ENCODE data around the gene SEL1L3.

Gene SEL1L3

DNA sequence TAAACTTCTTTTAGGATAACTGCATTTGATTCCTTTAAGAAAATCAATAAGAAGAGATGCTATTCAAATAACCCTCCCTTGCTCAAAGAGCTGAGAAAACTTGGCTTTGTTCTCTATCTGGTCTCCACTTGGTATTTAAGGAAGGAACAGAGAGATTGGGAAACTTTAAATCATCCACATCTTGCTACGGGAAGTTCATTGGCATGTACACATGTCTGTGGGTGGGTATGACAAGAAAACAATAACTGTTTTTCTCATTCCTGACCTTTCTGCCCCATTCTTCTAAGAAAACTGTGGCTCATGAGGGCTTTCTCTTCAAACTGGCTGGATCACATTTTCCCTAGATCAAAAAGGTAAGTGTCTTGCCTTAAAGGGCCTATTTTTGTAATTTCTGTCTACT, 6.0 kb downstream of the SEL1L3 start:
- no peaks in the 10 kb centered on the region for H3K27me3 Mint-ChIP-seq (ENCODE audit: low read depth)
- H3K27ac Mint-ChIP-seq: no peak overlapping the region
- no peak overlapping the region for H3K4me3 Mint-ChIP-seq
- peaks cover 71% of the 10 kb centered on the region for H3K4me1 Mint-ChIP-seq (ENCODE audit: low read depth)
- peaks cover 14% of the 10 kb centered on the region for H3K36me3 Mint-ChIP-seq (ENCODE audit: low read depth)
- no peaks in the 10 kb centered on the region for H3K9me3 Mint-ChIP-seq
- no peak for DNase-seq (ENCODE audit: low spot score)

DNA sequence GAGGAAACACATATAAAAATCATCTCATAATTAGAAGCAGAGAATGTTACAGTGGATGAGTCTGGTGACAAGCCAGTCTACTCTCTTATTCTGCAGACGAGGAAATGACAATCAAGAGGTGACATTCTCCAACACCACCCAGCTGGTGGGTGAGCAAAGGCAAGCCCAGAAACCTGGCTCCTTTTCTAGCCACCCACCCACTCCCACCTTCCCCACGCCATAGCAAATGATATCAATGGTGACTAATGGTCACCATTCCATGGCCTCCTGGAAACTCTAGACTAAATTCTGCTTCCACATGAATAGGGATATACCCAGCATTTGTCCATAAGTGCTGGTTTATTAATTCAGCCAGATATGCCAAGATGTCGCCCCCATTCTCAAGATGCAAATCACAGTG, 10.7 kb downstream of the SEL1L3 start:
- no peak for DNase-seq (ENCODE audit: low spot score)
- no peaks in the 10 kb centered on the region for H3K27me3 Mint-ChIP-seq (ENCODE audit: low read depth)
- H3K36me3 Mint-ChIP-seq (ENCODE audit: low read depth): peaks cover 21% of the 10 kb centered on the region
- peaks cover 57% of the 10 kb centered on the region for H3K4me1 Mint-ChIP-seq (ENCODE audit: low read depth)
- peak overlapping the region; percentile 9 for H3K27ac Mint-ChIP-seq
- H3K4me3 Mint-ChIP-seq: no peak overlapping the region
- no peaks in the 10 kb centered on the region for H3K9me3 Mint-ChIP-seq

DNA sequence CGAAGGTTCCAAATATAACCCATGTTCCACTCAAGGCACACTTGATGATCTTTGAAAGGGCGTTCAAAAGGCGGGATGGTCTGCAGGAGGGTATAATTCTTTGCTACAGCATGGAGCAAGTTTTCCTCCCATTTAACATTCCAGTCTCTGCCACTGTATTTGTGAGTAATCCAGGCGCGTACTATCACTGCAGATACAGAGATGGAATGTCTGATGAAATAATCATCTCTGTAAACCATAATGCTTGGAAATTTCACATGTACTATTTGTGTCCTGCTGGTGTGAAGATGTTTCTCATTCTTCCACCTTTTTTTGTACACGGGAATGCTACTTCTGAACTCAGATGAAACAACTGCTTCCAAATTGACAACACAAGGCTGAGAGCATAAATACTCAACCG, 15.5 kb downstream of the SEL1L3 start:
- H3K4me3 Mint-ChIP-seq: no peak overlapping the region
- H3K27ac Mint-ChIP-seq: no peak overlapping the region
- H3K27me3 Mint-ChIP-seq (ENCODE audit: low read depth): no peaks in the 10 kb centered on the region
- DNase-seq (ENCODE audit: low spot score): no peak
- peaks cover 62% of the 10 kb centered on the region for H3K4me1 Mint-ChIP-seq (ENCODE audit: low read depth)
- H3K9me3 Mint-ChIP-seq: no peaks in the 10 kb centered on the region
- peaks cover 43% of the 10 kb centered on the region for H3K36me3 Mint-ChIP-seq (ENCODE audit: low read depth)

DNA sequence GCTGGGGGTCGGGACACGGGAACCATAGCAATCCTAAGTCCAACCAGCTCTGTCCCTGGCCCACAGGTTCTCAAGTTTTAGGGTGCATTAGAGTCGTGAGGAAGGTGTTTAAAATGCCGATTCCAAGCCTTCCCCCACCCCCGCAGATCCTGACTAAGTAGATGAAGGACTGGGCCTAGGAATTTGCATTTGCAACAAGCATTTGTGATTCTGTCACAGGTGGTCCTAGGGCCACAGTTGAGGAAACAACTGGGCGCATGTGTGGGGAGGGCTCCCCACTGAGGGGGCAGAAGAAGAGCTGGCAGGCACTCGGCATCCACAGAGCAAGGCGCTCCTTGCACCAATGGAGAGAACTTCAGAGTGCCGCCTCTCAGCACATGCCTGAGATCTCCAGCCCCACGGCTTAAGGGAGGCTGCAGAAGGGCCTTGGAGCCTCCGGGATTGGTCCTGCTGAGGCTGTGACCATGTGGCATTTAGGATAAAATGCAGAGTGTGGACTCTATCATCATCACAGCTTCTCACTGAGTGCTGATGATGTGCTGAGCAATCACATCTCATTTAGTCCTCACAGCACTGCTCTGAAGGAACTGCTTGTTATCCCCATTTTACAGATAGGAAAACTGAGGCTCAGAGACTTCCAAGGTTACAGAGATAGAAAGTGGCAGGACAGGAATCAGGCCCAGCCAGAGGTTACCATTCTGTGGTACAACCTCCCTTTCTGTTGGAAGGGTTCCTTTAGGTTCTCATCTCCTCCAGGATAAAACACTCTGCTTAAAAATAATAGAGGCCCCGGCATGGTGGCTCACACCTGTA, 16.7 kb downstream of the SEL1L3 start:
- no peak overlapping the region for H3K27ac Mint-ChIP-seq

DNA sequence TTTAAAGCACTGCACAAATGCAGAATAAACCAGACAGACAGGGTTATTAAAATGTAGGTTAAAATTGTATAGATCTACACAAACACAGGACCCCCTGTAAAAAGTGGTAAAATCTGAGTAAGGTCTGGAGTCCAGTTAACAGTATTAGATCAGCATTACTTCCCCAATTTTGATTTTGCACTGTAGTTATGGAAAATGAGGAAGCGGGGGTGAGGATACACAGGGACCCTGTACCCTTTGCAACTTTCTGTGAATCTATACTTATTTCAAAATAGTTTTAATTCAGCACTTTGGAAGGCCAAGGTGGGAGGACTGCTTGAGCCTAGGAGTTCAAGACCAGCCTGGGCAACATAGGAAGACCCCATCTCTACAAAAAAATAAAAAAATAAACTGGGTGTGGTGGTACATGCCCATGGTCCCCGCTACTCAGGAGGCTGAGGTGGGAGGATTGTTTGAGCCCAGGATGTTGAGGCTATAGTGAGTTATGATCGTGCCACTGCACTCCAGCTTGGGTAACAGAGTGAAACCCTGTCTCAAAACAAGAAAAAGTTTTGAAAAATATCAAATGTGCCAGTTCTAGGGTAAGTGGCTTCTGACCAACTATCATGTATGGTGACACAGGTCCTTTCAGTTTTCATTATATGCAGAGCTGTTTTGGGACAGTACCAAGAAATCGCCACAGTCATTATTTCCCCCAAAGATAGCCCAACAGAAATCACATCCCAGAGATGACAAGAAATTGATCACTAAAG, 17.7 kb downstream of the SEL1L3 start:
- Mint-ChIP-seq H3K4me3 (no peak overlapping the region), H3K9me3 (no peaks in the 10 kb centered on the region), H3K27ac (no peak overlapping the region), H3K4me1 (ENCODE audit: low read depth) (peaks cover 56% of the 10 kb centered on the region), H3K27me3 (ENCODE audit: low read depth) (no peaks in the 10 kb centered on the region), H3K36me3 (ENCODE audit: low read depth) (peaks cover 42% of the 10 kb centered on the region)
- DNase-seq (ENCODE audit: low spot score): no peak

More for the DNA sequence above, 16.7 kb downstream of the SEL1L3 start:
- Mint-ChIP-seq H3K36me3 (ENCODE audit: low read depth) (peaks cover 38% of the 10 kb centered on the region), H3K9me3 (no peaks in the 10 kb centered on the region), H3K4me1 (ENCODE audit: low read depth) (peaks cover 61% of the 10 kb centered on the region), H3K4me3 (no peak overlapping the region), H3K27me3 (ENCODE audit: low read depth) (no peaks in the 10 kb centered on the region)
- DNase-seq (ENCODE audit: low spot score): no peak

DNA sequence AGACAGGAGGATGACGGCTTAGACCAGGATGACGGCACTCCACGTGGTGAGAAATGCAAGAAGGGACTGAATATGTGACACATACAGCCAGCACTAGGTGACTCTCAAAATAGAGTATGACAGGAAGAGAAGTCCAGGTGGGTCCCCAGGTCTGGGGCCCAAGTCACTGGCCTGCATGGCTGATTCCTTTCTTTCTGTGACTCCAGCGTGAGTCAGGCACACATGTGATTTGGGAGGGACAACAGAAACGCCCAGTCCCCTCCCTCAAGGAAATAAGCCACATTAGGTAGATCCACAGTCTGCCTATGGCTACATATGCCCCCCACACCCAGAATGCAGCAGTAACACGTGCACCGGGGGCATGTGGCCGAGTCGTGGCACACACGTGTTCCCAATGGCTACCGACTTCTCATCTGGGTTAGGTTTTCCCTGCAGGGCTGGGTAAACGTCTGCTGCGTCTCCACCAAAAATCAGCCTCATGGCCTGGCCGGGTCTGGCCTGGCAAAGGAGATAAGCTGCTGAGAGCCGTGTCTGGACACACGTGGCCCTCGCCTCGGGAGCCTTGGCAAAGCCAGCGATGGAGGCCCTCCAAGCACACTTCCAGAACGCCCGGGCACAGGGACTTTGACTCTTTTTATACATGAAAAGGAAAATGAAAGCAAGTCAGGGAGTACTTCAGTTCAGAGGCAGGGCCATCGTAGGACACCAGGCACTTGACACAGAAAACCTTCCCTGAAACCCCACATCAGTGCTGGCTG, 19.3 kb downstream of the SEL1L3 start:
- H3K27ac Mint-ChIP-seq: peak overlapping the region; percentile 77
- H3K27me3 Mint-ChIP-seq (ENCODE audit: low read depth): no peaks in the 10 kb centered on the region
- peak overlapping the region; percentile 73 for H3K4me3 Mint-ChIP-seq
- no peaks in the 10 kb centered on the region for H3K9me3 Mint-ChIP-seq
- H3K36me3 Mint-ChIP-seq (ENCODE audit: low read depth): peaks cover 43% of the 10 kb centered on the region
- H3K4me1 Mint-ChIP-seq (ENCODE audit: low read depth): peaks cover 46% of the 10 kb centered on the region
- no peak for DNase-seq (ENCODE audit: low spot score)

DNA sequence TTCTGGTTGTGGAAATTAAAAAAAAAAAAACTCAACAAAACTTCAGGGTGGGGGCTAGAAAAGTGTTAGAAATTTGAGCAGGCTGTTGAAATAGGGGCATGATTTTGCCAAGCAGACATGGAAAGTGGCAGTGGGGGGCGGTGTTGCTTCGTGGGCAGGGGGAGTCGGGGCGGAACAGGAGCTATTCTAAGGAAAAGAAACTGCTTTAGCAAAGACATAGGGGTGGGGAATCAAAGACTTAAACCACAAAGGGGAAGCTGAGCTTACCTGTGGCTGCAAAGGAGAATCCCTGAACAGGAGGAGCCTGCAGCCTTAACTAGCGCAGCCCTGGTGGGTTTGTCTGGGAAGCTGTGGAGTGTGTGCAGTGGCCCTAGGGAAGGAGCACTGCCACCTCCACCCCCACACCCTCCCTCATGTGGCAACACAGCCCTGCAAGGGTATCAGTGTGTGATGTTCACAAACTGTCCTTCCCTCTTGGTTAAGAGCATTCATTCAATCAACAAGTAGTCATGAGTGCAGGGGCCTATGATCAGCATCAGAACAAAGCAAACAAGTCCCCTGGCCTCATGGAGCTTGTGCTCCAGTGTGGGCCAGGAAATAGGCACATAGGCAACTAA, 20.5 kb downstream of the SEL1L3 start:
- Mint-ChIP-seq H3K27me3 (ENCODE audit: low read depth) (no peaks in the 10 kb centered on the region), H3K4me3 (peak overlapping the region; percentile 37), H3K4me1 (ENCODE audit: low read depth) (peaks cover 39% of the 10 kb centered on the region), H3K36me3 (ENCODE audit: low read depth) (peaks cover 36% of the 10 kb centered on the region), H3K9me3 (no peaks in the 10 kb centered on the region), H3K27ac (peak overlapping the region; percentile 77)
- no peak for DNase-seq (ENCODE audit: low spot score)

DNA sequence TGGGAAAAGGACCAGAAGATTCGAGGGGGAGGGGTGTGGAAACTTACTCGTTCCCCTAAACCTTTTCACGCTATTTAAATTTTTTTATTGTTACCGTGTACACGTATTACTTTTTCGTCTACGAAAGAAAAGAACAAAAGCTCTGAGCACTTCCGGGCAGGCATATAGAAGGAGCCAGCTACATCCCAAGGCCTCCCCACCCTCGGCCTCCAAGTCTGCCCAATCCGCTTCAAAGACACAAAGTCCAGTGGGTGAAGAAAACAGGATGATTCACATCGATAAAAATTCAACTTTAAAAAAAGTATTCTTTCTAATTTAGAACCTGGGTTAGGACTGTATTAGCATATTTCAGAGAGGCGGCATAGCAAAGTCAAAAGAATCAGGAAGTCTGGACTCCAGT, 23.1 kb downstream of the SEL1L3 start:
- Mint-ChIP-seq H3K4me1 (ENCODE audit: low read depth) (peaks cover 28% of the 10 kb centered on the region), H3K36me3 (ENCODE audit: low read depth) (peaks cover 29% of the 10 kb centered on the region), H3K27me3 (ENCODE audit: low read depth) (no peaks in the 10 kb centered on the region), H3K9me3 (no peaks in the 10 kb centered on the region), H3K27ac (no peak overlapping the region), H3K4me3 (no peak overlapping the region)
- DNase-seq (ENCODE audit: low spot score): no peak

DNA sequence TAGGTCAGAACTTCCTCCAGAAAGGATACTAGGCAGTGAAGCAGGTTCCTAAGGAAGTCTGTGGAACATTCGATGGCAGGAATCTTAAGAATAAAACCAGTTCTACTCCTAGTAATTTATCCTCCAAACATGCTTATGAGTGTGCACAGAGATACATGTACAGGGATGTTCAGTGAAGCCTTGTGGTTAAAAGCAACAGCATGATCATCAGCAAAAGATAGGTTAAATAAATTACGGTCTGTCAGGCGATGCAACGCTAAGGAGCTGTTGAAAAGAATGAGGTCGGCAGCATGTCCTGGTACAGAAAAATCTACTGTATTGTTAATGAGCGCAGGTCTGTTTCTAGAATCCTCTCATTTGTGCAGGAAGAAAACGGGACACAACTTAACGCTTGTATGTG, 23.6 kb downstream of the SEL1L3 start:
- Mint-ChIP-seq H3K27ac (no peak overlapping the region), H3K9me3 (no peaks in the 10 kb centered on the region), H3K4me1 (ENCODE audit: low read depth) (peaks cover 26% of the 10 kb centered on the region), H3K4me3 (no peak overlapping the region), H3K36me3 (ENCODE audit: low read depth) (peaks cover 26% of the 10 kb centered on the region), H3K27me3 (ENCODE audit: low read depth) (no peaks in the 10 kb centered on the region)
- no peak for DNase-seq (ENCODE audit: low spot score)

DNA sequence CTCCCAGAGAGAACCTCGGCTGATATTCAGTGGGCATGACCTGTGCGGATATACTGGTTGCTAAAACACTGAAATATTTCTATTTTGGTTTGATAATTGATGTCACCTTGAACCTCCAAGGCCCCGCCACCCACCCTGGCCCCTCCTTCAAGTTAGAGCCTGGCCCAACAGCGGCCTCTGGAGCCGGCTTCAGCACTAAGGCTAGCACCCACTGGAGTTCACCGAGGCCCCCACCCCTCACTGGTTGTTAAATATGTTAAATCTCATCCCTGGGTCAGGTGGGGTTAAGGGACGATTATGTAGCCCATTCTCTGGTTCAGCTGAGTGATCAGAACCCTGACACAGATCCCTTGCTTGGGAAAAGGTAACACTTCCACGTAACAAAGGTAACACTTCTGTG, 24.3 kb downstream of the SEL1L3 start:
- Mint-ChIP-seq H3K27ac (no peak overlapping the region), H3K36me3 (ENCODE audit: low read depth) (peaks cover 21% of the 10 kb centered on the region), H3K9me3 (no peaks in the 10 kb centered on the region), H3K4me3 (no peak overlapping the region), H3K4me1 (ENCODE audit: low read depth) (peaks cover 19% of the 10 kb centered on the region), H3K27me3 (ENCODE audit: low read depth) (no peaks in the 10 kb centered on the region)
- no peak for DNase-seq (ENCODE audit: low spot score)

DNA sequence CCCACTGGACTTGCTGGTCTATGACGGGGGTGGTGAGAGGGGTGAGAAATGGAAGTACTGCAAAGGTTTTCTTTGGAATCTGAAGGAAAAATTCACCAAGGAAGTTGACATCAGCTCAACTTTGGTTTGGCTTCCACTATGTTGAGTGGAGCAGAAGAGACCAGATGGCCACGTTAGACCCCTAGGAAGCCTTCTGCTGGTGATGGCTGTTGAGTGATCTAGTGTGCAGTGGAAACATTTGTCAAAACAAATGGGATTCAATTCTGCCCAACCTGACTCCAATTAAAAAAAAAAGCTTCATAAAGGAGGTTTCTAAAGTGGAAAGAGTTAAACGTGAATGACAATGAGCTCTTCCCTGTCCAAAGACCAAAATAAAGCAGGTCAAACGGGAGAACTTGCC, 25.7 kb downstream of the SEL1L3 start:
- H3K27me3 Mint-ChIP-seq (ENCODE audit: low read depth): no peaks in the 10 kb centered on the region
- H3K36me3 Mint-ChIP-seq (ENCODE audit: low read depth): peaks cover 19% of the 10 kb centered on the region
- H3K4me3 Mint-ChIP-seq: no peak overlapping the region
- H3K9me3 Mint-ChIP-seq: no peaks in the 10 kb centered on the region
- H3K27ac Mint-ChIP-seq: no peak overlapping the region
- no peak for DNase-seq (ENCODE audit: low spot score)
- H3K4me1 Mint-ChIP-seq (ENCODE audit: low read depth): peaks cover 4% of the 10 kb centered on the region

DNA sequence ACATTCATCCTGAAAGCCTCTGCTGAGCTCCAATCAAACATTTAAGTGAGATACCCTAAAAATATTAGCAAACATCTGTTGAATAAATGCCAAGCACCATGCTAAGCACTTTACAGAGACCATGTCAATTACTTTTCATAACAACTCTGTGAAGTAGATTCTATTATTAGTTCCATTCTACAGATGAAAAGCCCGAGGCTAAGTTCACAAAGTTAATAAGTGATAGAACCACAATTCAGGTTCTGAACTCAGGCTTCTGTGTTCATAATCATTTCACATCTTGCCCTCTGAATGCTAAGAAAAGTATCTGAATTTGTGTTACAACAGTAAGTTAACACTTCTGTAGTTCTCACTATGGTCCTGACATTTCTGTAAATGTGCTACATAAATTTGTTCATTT, 27.4 kb downstream of the SEL1L3 start:
- no peak overlapping the region for H3K27ac Mint-ChIP-seq
- H3K27me3 Mint-ChIP-seq (ENCODE audit: low read depth): no peaks in the 10 kb centered on the region
- H3K4me3 Mint-ChIP-seq: no peak overlapping the region
- no peaks in the 10 kb centered on the region for H3K4me1 Mint-ChIP-seq (ENCODE audit: low read depth)
- no peak for DNase-seq (ENCODE audit: low spot score)
- H3K9me3 Mint-ChIP-seq: no peaks in the 10 kb centered on the region
- H3K36me3 Mint-ChIP-seq (ENCODE audit: low read depth): peaks cover 26% of the 10 kb centered on the region

DNA sequence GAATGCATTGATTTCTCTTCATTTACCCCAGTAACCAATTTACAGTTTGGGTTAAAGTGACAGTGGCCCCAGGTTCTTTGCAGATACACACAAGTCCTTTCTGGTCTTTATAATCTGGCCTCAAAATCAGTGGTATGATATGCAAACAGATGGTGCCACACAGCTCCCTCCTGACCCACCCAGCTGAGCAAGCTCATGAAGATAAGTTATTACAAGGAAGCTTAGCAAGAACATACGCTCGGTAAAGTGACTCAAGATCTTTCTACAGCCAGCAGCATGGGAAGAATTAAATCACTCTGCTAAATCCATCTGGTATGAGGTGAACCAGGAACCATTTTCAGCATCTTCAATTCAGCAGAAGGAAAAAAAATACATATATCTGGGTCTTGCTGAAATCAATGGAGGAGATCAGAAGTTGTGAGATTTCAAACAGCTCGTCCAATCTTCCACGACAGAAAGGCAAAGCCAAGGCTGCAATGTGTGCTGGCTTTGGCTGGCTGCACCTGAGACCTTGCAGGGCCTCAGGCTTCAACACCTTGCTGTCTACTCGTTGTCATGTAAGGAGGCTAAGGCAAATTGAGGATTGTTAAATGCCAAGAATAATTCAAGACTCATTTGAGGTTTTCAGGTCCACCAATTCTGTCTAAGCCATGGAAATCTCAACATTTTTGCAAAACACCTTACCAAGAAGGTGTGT, 28.2 kb downstream of the SEL1L3 start:
- Mint-ChIP-seq H3K36me3 (ENCODE audit: low read depth) (peaks cover 30% of the 10 kb centered on the region), H3K27ac (no peak overlapping the region), H3K9me3 (no peaks in the 10 kb centered on the region), H3K27me3 (ENCODE audit: low read depth) (no peaks in the 10 kb centered on the region), H3K4me1 (ENCODE audit: low read depth) (no peaks in the 10 kb centered on the region), H3K4me3 (no peak overlapping the region)
- DNase-seq (ENCODE audit: low spot score): no peak
